GM19239 (cell line): ENCODE results near the gene TARBP1.

Experiments
- DNase-seq: peaks from one replicate; pipeline ENCODE4 v3.0.0; 2011; ENCODE audit warnings: low spot score; ENCODE audit not compliant: insufficient read length
- FAIRE-seq: peaks from 2 replicates; lab custom pipeline; 2011; peaks lifted over from hg19 to GRCh38; lab: Jason Lieb, UNC

The TARBP1 gene

GRCh38 chr1:234484991-234485739 is 6.2 kb upstream of the TARBP1 start:
- FAIRE-seq (no peak), DNase-seq (no peak)

DNA sequence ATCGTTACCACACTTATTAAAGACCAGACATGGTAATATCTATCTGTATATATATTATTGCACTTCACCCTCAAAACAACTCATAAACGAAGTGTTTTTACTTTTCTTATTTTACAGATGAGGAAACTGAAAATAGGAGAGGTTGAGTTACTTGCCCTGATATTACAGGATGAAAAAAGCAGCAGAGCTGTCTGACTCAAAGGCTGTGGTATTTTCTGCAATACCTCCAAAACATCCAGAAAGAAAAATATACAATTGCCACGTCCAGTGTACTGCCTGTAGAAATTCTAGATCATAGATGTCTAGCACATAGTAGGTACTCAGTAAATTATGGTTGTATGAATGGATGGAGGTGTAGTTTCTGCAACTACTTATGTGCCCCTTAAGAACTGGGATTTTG is 5.2 kb upstream of the TARBP1 start:
- DNase-seq (no peak), FAIRE-seq (no peak)

GRCh38 chr1:234481771-234482170 is 2.8 kb upstream of the TARBP1 start:
- DNase-seq: no peak
- FAIRE-seq: no peak

DNA sequence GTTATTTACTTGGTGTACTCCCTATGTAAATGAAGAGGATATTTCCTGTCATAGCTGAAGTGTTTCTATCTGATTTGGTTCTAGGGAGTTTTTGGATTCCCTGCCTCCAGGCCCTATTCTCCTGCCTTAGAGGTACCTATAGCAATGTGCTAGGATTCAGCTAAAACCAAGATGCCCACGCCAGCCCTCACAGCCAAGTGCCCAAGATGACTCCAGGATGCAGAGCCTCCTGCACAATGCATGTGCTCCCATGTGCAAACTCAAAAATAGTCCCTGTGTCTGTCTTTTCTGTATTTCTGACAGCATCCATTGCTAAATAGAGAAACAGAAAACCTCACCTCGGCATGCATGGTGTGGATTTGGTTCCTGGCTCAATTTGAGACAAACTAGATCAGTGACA is 887 bp upstream of the TARBP1 start:
- DNase-seq: no peak

DNA sequence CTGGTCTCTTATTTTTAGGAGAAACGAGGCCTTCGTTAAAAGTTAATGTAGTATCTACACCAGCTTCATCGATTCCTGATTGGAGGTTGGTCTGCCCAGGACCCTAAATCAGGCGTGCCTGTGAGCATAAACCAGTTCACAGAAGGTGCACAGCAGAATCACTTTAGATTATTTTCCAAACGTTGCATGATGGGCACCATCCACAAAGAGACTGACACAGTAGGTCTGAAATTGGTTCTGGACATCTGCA is 256 bp upstream of the TARBP1 start:
- DNase-seq (no peak), FAIRE-seq (no peak)

More for the DNA sequence above, 887 bp upstream of the TARBP1 start:
- FAIRE-seq: no peak

DNA sequence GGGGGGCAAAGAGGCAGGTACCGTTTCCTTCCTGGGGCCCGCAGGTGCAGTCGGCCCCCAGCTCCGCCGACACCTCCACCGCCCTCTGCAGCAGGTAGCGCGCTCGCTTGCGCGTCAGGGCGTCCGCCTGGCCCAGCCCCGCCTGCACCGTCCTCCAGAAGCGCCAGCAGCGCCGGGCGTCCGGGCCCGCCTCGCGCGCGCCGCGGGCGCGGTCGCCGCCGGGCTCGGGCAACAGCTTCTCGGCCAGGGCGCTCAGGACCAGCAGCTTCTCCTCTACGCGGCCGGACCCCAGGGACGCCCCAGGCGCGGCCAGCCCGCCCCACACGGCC is 863 bp downstream of the TARBP1 start:
- peak; percentile 59 for DNase-seq
- no peak for FAIRE-seq

DNA sequence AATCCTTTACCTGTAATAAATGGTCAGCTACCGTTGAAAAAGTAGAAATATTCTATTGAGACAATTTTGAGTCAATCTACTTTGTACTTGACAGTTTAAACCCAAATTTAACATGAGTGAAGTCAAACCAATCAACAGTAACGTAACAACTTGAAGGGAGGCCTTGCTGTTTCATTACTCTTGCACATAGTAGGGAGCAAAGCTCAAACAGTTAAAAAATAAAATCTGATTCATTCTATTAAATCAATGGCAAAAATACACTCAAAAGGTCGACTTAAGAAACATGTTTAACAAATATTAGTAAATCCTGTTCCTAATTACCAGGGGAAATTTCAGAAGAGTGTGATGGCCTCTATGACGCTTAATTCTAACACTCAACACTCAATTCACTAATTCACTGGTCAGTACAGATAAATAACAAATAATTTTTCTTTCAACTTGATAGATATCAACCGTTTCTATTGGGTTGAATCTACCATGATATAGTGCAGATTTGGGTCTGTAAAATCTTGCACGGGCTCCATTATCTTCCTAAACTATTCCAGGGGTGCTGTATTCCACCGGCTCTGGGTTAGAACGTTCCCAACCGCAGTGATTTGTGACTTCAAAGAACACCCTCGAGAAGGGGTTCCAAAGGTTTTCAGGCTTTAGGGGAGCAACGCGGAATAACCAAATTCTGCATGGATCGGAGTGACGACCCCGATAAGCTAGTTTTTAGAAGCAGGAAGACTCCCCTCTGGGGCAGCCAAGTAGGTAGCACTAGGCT is 1.4 kb downstream of the TARBP1 start:
- no peak for DNase-seq
- FAIRE-seq: peak; percentile 88

- FAIRE-seq (peak; percentile 77), DNase-seq (no peak)
Measured at GRCh38 chr1:234476172-234476571, 2.8 kb downstream of the TARBP1 start.

DNA sequence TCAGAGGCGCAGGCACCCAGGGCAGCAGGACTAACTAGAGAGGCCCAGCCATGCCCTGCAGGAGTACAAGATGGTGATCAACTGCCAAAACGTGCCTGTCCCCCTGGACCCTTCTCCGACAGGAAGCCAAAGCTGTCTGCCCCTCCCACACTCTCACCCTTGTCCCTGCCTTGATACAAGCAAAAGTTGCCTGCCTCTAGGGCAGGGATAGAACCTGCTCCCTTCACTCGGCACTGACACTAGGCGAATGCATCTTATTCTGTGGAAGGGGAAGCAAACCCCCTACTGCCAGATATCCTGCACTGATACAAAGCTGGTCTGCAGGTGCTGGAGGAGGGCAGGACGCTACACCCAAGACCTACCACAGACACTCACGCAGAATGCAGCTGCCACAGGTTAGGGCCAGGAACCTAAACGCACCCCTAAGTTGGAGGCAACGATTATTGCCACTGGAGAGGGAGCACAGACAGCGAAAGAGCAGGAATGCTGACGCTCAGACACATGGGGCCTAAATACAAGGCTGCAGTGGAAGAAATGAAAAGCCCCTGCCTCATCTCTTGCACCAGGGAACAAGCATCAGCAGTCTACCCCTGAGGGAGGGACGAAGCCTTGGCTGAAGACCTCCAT is 3.7 kb downstream of the TARBP1 start:
- no peak for FAIRE-seq

DNA sequence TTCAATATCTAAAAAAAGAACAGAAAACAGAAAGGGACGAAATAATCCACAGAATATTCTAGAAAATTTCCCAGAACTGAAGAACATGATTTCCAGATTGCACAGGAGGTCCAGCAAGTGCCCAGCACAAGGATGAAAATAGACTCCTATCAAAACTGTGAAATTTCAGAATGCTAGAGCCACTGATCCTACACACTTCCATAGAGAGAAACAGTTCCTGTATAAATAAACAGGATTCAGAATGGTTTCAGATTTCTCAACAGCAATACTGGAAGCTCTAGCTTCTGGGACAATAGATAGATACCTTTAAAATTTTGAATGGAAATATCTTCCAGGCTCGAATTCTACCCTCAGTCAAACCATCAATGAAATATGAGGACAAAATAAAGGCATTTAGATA is 4.6 kb downstream of the TARBP1 start:
- FAIRE-seq: no peak
- DNase-seq: no peak

More for the DNA sequence above, 3.7 kb downstream of the TARBP1 start:
- no peak for DNase-seq

DNA sequence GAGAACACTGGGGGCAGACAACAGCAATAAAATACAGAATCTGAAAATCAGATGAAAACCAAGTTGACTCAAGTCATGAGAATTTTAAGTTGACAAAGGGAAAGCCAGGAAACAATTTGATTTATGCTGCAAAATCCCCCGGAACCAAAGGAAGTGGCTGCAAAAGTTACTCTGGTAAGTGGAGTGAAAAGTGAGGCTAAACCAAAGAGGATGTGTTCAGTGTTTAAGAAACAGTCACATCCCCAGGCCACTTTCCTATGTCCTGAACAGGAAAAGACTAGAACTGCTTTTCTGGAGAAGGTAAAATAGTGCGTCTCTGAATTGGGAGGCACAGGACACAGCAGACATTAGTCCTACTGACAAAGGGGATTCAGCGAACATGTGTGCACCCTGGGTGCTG is 5.9 kb downstream of the TARBP1 start:
- FAIRE-seq (no peak), DNase-seq (no peak)

GRCh38 chr1:234469376-234469775 is 9.6 kb downstream of the TARBP1 start:
- no peak for DNase-seq
- no peak for FAIRE-seq

GRCh38 chr1:234468580-234468979 is 10.4 kb downstream of the TARBP1 start:
- no peak for DNase-seq
- no peak for FAIRE-seq

- DNase-seq (no peak), FAIRE-seq (no peak)
Measured at GRCh38 chr1:234467821-234468220, 11.2 kb downstream of the TARBP1 start.

DNA sequence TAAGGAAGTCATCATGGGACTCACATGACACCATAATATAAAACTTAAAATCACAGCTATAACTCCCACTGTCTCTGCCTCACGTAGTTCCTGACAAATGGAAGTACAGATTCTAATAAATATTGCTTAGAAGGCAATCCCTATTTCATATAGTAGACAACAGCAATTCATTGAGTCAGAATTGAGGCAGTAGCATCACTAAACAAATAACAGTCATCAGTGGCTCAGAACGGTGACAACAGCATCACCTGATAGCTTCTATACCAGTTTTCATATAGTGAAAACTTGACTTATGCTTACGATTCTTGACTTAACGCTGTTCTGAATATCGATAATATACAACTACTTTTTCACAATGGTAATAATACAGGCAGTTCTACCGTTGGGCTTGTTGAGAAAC is 12.0 kb downstream of the TARBP1 start:
- FAIRE-seq (no peak), DNase-seq (no peak)

- DNase-seq (no peak), FAIRE-seq (no peak)
Measured at GRCh38 chr1:234463749-234464148, 15.2 kb downstream of the TARBP1 start.

- FAIRE-seq: no peak
- no peak for DNase-seq
Measured at GRCh38 chr1:234460652-234461051, 18.3 kb downstream of the TARBP1 start.

- DNase-seq (no peak), FAIRE-seq (no peak)
Measured at GRCh38 chr1:234458352-234459017, 20.5 kb downstream of the TARBP1 start.

DNA sequence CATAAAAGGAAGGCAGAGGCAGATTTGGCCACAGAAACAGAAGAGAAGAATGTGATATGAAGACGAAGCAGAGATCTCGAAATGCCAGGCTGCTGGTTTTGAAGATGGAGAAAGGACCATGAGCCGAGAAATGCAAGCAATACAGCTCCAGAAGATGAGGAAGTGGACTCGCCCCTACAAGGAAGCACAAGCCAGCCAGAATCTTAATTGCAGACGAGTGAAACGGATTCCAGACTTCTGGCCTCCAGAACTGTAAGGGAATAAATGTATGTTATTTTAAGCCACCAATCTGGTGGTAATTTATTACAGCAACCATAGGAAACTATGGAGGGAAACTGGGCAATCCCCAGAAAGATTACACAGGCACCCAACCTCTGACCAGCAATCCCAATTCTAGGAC is 24.1 kb downstream of the TARBP1 start:
- DNase-seq (no peak), FAIRE-seq (no peak)

GRCh38 chr1:234452406-234452965 is 26.5 kb downstream of the TARBP1 start:
- FAIRE-seq (no peak), DNase-seq (no peak)

GRCh38 chr1:234440348-234440747 is 38.6 kb downstream of the TARBP1 start:
- DNase-seq (no peak), FAIRE-seq (no peak)
